Neuron (in vitro differentiated cells): ENCODE results near the gene CCDC86.

ENCODE experiments used
- H2AFZ ChIP-seq: one replicate; pipeline ENCODE4 v1.6.1; 2013; ENCODE audit warnings: low read depth, mild to moderate bottlenecking, inconsistent platforms, low read length, moderate library complexity
- H3K27me3 ChIP-seq: one replicate; pipeline ENCODE4 v1.6.1; 2013; ENCODE audit warnings: low read length; ENCODE audit not compliant: insufficient read depth
- H3K36me3 ChIP-seq: one replicate; pipeline ENCODE4 v1.6.1; 2013; ENCODE audit warnings: low read length; ENCODE audit not compliant: insufficient read depth
- H3K4me1 ChIP-seq: one replicate; pipeline ENCODE4 v1.6.1; 2013; ENCODE audit warnings: low read length; ENCODE audit not compliant: insufficient read depth
- H3K4me3 ChIP-seq: 2 replicates; pipeline ENCODE4 v1.5.1; 2013; ENCODE audit warnings: mild to moderate bottlenecking, low read length, moderate library complexity
- H3K9me3 ChIP-seq: one replicate; pipeline ENCODE4 v1.6.1; 2013; ENCODE audit warnings: low read length

The CCDC86 gene

GRCh38 chr11:60862171-60862570, 20.3 kb downstream of the CCDC86 start:
- no peaks in the 10 kb centered on the region for H3K9me3 ChIP-seq

GRCh38 chr11:60863550-60864521, 21.9 kb downstream of the CCDC86 start:
- H3K4me3 ChIP-seq: no peak overlapping the region
- H3K27me3 ChIP-seq: peaks cover 7% of the 10 kb centered on the region
- H3K36me3 ChIP-seq: no peaks in the 10 kb centered on the region
- H2AFZ ChIP-seq: no peak overlapping the region
- no peaks in the 10 kb centered on the region for H3K4me1 ChIP-seq
- no peaks in the 10 kb centered on the region for H3K9me3 ChIP-seq

More at GRCh38 chr11:60862171-60862570, 20.3 kb downstream of the CCDC86 start:
- peaks cover 6% of the 10 kb centered on the region for H3K27me3 ChIP-seq
- H3K36me3 ChIP-seq: no peaks in the 10 kb centered on the region
- no peak overlapping the region for H3K4me3 ChIP-seq
- no peak overlapping the region for H2AFZ ChIP-seq
- no peaks in the 10 kb centered on the region for H3K4me1 ChIP-seq

GRCh38 chr11:60864856-60865513, 23.1 kb downstream of the CCDC86 start:
- no peak overlapping the region for H3K4me3 ChIP-seq
- H3K36me3 ChIP-seq: no peaks in the 10 kb centered on the region
- H3K4me1 ChIP-seq: no peaks in the 10 kb centered on the region
- no peak overlapping the region for H2AFZ ChIP-seq
- H3K9me3 ChIP-seq: no peaks in the 10 kb centered on the region
- peaks cover 7% of the 10 kb centered on the region for H3K27me3 ChIP-seq

- Histone ChIP-seq H3K4me1 (no peaks in the 10 kb centered on the region), H3K27me3 (peaks cover 7% of the 10 kb centered on the region), H2AFZ (no peak within 1 kb of the TSS), H3K4me3 (no peak within 1 kb of the TSS), H3K9me3 (no peaks in the 10 kb centered on the region), H3K36me3 (no peaks in the 10 kb centered on the region)
Observed at GRCh38 chr11:60866911-60867870, 25.3 kb downstream of the CCDC86 start, which contains the start of gene ZP1. Gene ZP1 (plus strand): TSS chr11:60867542. CDS start chr11:60867562, 20 bp downstream.

GRCh38 chr11:60867871-60868681, 26.2 kb downstream of the CCDC86 start:
- Histone ChIP-seq H3K9me3 (no peaks in the 10 kb centered on the region), H3K27me3 (peaks cover 7% of the 10 kb centered on the region), H3K4me3 (no peak overlapping the region), H3K4me1 (no peaks in the 10 kb centered on the region), H2AFZ (no peak overlapping the region), H3K36me3 (no peaks in the 10 kb centered on the region)

- H3K27me3 ChIP-seq: peaks cover 7% of the 10 kb centered on the region
- H3K36me3 ChIP-seq: no peaks in the 10 kb centered on the region
- no peak overlapping the region for H3K4me3 ChIP-seq
- no peak overlapping the region for H2AFZ ChIP-seq
- H3K9me3 ChIP-seq: no peaks in the 10 kb centered on the region
- no peaks in the 10 kb centered on the region for H3K4me1 ChIP-seq
Observed at GRCh38 chr11:60868682-60869450, 27.0 kb downstream of the CCDC86 start.

GRCh38 chr11:60869451-60869825, 27.5 kb downstream of the CCDC86 start:
- no peaks in the 10 kb centered on the region for H3K36me3 ChIP-seq
- no peak overlapping the region for H2AFZ ChIP-seq
- H3K4me3 ChIP-seq: no peak overlapping the region
- peaks cover 7% of the 10 kb centered on the region for H3K27me3 ChIP-seq
- H3K4me1 ChIP-seq: no peaks in the 10 kb centered on the region
- no peaks in the 10 kb centered on the region for H3K9me3 ChIP-seq

- Histone ChIP-seq H3K4me1 (no peaks in the 10 kb centered on the region), H3K4me3 (no peak overlapping the region)
Observed at GRCh38 chr11:60870276-60870675, 28.4 kb downstream of the CCDC86 start.

GRCh38 chr11:60870733-60871377, 28.9 kb downstream of the CCDC86 start:
- H3K36me3 ChIP-seq: no peaks in the 10 kb centered on the region
- no peak overlapping the region for H3K4me3 ChIP-seq
- H3K9me3 ChIP-seq: no peaks in the 10 kb centered on the region
- no peak overlapping the region for H2AFZ ChIP-seq
- peaks cover 7% of the 10 kb centered on the region for H3K27me3 ChIP-seq
- H3K4me1 ChIP-seq: no peaks in the 10 kb centered on the region

More at GRCh38 chr11:60870276-60870675, 28.4 kb downstream of the CCDC86 start:
- Histone ChIP-seq H3K36me3 (no peaks in the 10 kb centered on the region), H2AFZ (no peak overlapping the region), H3K9me3 (no peaks in the 10 kb centered on the region), H3K27me3 (peaks cover 7% of the 10 kb centered on the region)

- no peaks in the 10 kb centered on the region for H3K36me3 ChIP-seq
- no peak overlapping the region for H2AFZ ChIP-seq
- peaks cover 7% of the 10 kb centered on the region for H3K27me3 ChIP-seq
- H3K9me3 ChIP-seq: no peaks in the 10 kb centered on the region
- H3K4me3 ChIP-seq: no peak overlapping the region
- no peaks in the 10 kb centered on the region for H3K4me1 ChIP-seq
Observed at GRCh38 chr11:60871378-60872061, 29.6 kb downstream of the CCDC86 start.
